ENCODE data around the gene NKD2. TPM values are rescaled to one million over a fixed set of nuclear protein-coding genes. Genes with fewer than 3 reads are reported as not detected.

Gene NKD2
- polyA plus RNA-seq, 1 donor from 2014 or later: not detected

GRCh38 chr5:1010641-1011046 lies 2.0 kb downstream of the NKD2 start:
- Mint-ChIP-seq H3K27ac (no peak overlapping the region), H3K27me3 (peaks cover 45% of the 10 kb centered on the region), H3K4me3 (peak overlapping the region in 1 of 4 donors; percentile 67)

GRCh38 chr5:1011226-1011631 lies 2.6 kb downstream of the NKD2 start:
- Mint-ChIP-seq H3K27me3 (peaks cover 39% of the 10 kb centered on the region), H3K4me1 (peaks cover 2 to 5% (median 5%) of the 10 kb centered on the region in 3 donors), H3K36me3 (no peaks in the 10 kb centered on the region), H3K27ac (no peak overlapping the region), H3K9me3 (no peaks in the 10 kb centered on the region), H3K4me3 (peak overlapping the region; percentile 20 to 67 (median 50))

More at GRCh38 chr5:1010641-1011046, 2.0 kb downstream of the NKD2 start:
- H3K4me1 Mint-ChIP-seq: peaks cover 2 to 7% (median 5%) of the 10 kb centered on the region in 3 donors
- no peaks in the 10 kb centered on the region for H3K9me3 Mint-ChIP-seq
- no peaks in the 10 kb centered on the region for H3K36me3 Mint-ChIP-seq

GRCh38 chr5:1011741-1012312 lies 3.2 kb downstream of the NKD2 start:
- Mint-ChIP-seq H3K4me1 (peaks cover 2 to 5% (median 5%) of the 10 kb centered on the region in 3 donors), H3K27me3 (peaks cover 34% of the 10 kb centered on the region), H3K9me3 (no peaks in the 10 kb centered on the region), H3K27ac (no peak overlapping the region), H3K4me3 (peak overlapping the region in 1 of 4 donors; percentile 67), H3K36me3 (no peaks in the 10 kb centered on the region)

- H3K4me3 Mint-ChIP-seq: no peak overlapping the region
- H3K9me3 Mint-ChIP-seq: no peaks in the 10 kb centered on the region
- peaks cover 29% of the 10 kb centered on the region for H3K27me3 Mint-ChIP-seq
- no peak overlapping the region for H3K27ac Mint-ChIP-seq
- no peaks in the 10 kb centered on the region for H3K36me3 Mint-ChIP-seq
- H3K4me1 Mint-ChIP-seq: peaks cover 2 to 5% (median 5%) of the 10 kb centered on the region in 3 donors
Measured at GRCh38 chr5:1012313-1012841, 3.8 kb downstream of the NKD2 start.

GRCh38 chr5:1012900-1013237 lies 4.3 kb downstream of the NKD2 start:
- Mint-ChIP-seq H3K36me3 (no peaks in the 10 kb centered on the region), H3K9me3 (no peaks in the 10 kb centered on the region), H3K4me3 (no peak overlapping the region), H3K27ac (no peak overlapping the region), H3K27me3 (peaks cover 26% of the 10 kb centered on the region), H3K4me1 (peaks cover under 1 to 4% (median 2%) of the 10 kb centered on the region in 3 donors)

GRCh38 chr5:1013238-1013947 lies 4.8 kb downstream of the NKD2 start:
- Mint-ChIP-seq H3K27me3 (peaks cover 22% of the 10 kb centered on the region), H3K36me3 (no peaks in the 10 kb centered on the region), H3K4me1 (peaks cover 0 to 3% (median 0%) of the 10 kb centered on the region in 3 donors), H3K4me3 (no peak overlapping the region), H3K9me3 (no peaks in the 10 kb centered on the region), H3K27ac (no peak overlapping the region)

- Mint-ChIP-seq H3K9me3 (no peaks in the 10 kb centered on the region), H3K27me3 (peaks cover 22% of the 10 kb centered on the region), H3K36me3 (no peaks in the 10 kb centered on the region), H3K27ac (no peak overlapping the region), H3K4me1 (peaks cover 0 to 3% (median 0%) of the 10 kb centered on the region in 3 donors), H3K4me3 (no peak overlapping the region)
Measured at GRCh38 chr5:1013948-1014301, 5.3 kb downstream of the NKD2 start.

- H3K4me3 Mint-ChIP-seq: no peak overlapping the region
- H3K36me3 Mint-ChIP-seq: no peaks in the 10 kb centered on the region
- H3K27ac Mint-ChIP-seq: no peak overlapping the region
- H3K27me3 Mint-ChIP-seq: peaks cover 22% of the 10 kb centered on the region
- no peaks in the 10 kb centered on the region for H3K9me3 Mint-ChIP-seq
- peaks cover 0 to 3% (median 0%) of the 10 kb centered on the region in 3 donors for H3K4me1 Mint-ChIP-seq
Measured at GRCh38 chr5:1014346-1014745, 5.7 kb downstream of the NKD2 start.

GRCh38 chr5:1014781-1015221 lies 6.2 kb downstream of the NKD2 start:
- Mint-ChIP-seq H3K9me3 (no peaks in the 10 kb centered on the region), H3K4me3 (no peak overlapping the region), H3K36me3 (no peaks in the 10 kb centered on the region), H3K27me3 (peaks cover 19% of the 10 kb centered on the region), H3K4me1 (peaks cover 0 to 3% (median 0%) of the 10 kb centered on the region in 3 donors), H3K27ac (no peak overlapping the region)

GRCh38 chr5:1015507-1015906 lies 6.9 kb downstream of the NKD2 start:
- peaks cover 14% of the 10 kb centered on the region for H3K27me3 Mint-ChIP-seq
- H3K4me3 Mint-ChIP-seq: no peak overlapping the region
- H3K9me3 Mint-ChIP-seq: no peaks in the 10 kb centered on the region
- peaks cover 0 to 3% (median 0%) of the 10 kb centered on the region in 3 donors for H3K4me1 Mint-ChIP-seq
- H3K27ac Mint-ChIP-seq: no peak overlapping the region
- H3K36me3 Mint-ChIP-seq: no peaks in the 10 kb centered on the region

GRCh38 chr5:1016036-1016435 lies 7.4 kb downstream of the NKD2 start:
- peaks cover 0 to 2% (median 0%) of the 10 kb centered on the region in 3 donors for H3K4me1 Mint-ChIP-seq
- H3K27me3 Mint-ChIP-seq: peaks cover 9% of the 10 kb centered on the region
- no peaks in the 10 kb centered on the region for H3K36me3 Mint-ChIP-seq
- no peak overlapping the region for H3K4me3 Mint-ChIP-seq
- no peaks in the 10 kb centered on the region for H3K9me3 Mint-ChIP-seq
- no peak overlapping the region for H3K27ac Mint-ChIP-seq

GRCh38 chr5:1016476-1016875 lies 7.9 kb downstream of the NKD2 start:
- Mint-ChIP-seq H3K4me1 (no peaks in the 10 kb centered on the region), H3K27ac (no peak overlapping the region), H3K36me3 (no peaks in the 10 kb centered on the region), H3K27me3 (peaks cover 5% of the 10 kb centered on the region), H3K4me3 (no peak overlapping the region), H3K9me3 (no peaks in the 10 kb centered on the region)

GRCh38 chr5:1017056-1017455 lies 8.5 kb downstream of the NKD2 start:
- peaks cover under 1% of the 10 kb centered on the region for H3K27me3 Mint-ChIP-seq

GRCh38 chr5:1017691-1018455 lies 9.3 kb downstream of the NKD2 start:
- H3K9me3 Mint-ChIP-seq: no peaks in the 10 kb centered on the region
- no peak overlapping the region for H3K27ac Mint-ChIP-seq
- no peak overlapping the region for H3K4me3 Mint-ChIP-seq
- H3K36me3 Mint-ChIP-seq: no peaks in the 10 kb centered on the region
- H3K4me1 Mint-ChIP-seq: no peaks in the 10 kb centered on the region
- no peaks in the 10 kb centered on the region for H3K27me3 Mint-ChIP-seq

More at GRCh38 chr5:1017056-1017455, 8.5 kb downstream of the NKD2 start:
- no peaks in the 10 kb centered on the region for H3K4me1 Mint-ChIP-seq
- H3K36me3 Mint-ChIP-seq: no peaks in the 10 kb centered on the region
- no peaks in the 10 kb centered on the region for H3K9me3 Mint-ChIP-seq
- no peak overlapping the region for H3K27ac Mint-ChIP-seq
- H3K4me3 Mint-ChIP-seq: no peak overlapping the region

- no peaks in the 10 kb centered on the region for H3K36me3 Mint-ChIP-seq
- H3K9me3 Mint-ChIP-seq: no peaks in the 10 kb centered on the region
- H3K27me3 Mint-ChIP-seq: no peaks in the 10 kb centered on the region
- H3K4me3 Mint-ChIP-seq: no peak overlapping the region
- H3K4me1 Mint-ChIP-seq: no peaks in the 10 kb centered on the region
- no peak overlapping the region for H3K27ac Mint-ChIP-seq
Measured at GRCh38 chr5:1018596-1018995, 10.0 kb downstream of the NKD2 start.

All from IgD-negative memory B cell (primary cell).